ENCODE data around the gene ZNF281.

GRCh38 chr1:200365897-200366426 is 43.9 kb downstream of the ZNF281 start:
- no peak for TF ChIP-seq EZH2 (IDR thresholded peaks at IDR 0.05)
- TF ChIP-seq RAD21 (IDR thresholded peaks at IDR 0.05; ENCODE audit: low read depth), result no peak
- TF ChIP-seq POLR2A (IDR thresholded peaks at IDR 0.05; ENCODE audit: borderline replicate concordance, extremely low read depth, insufficient read depth, insufficient read length), result no peak

Measured in HCT116 (cell line).